HCT116 (cell line): Measurements from ENCODE around the gene RABGEF1.
"Not testable (repeated sequence)": the region's sequence is repeated elsewhere in the genome, so short reads cannot be mapped to it uniquely, and the experiment has no call there.

Experiments used
- CTCF ChIP-seq, 3 experiments: fragments of 200-600 bp in 1 of 3; sonication (generic) in 1 of 3; IDR thresholded peaks in 2 of 3; conservative IDR thresholded peaks in 1 of 3; 2 replicates each; pipeline ENCODE4 v1.5.1; 2012 to 2017; ENCODE audit warnings: low read depth in 2 of 3, low read length in 2 of 3, antibody characterized with exemption in 1 of 3, borderline replicate concordance in 1 of 3, control low read depth in 1 of 3, mild to moderate bottlenecking in 1 of 3, mixed read lengths in 1 of 3, mixed run types in 1 of 3, moderate library complexity in 1 of 3; ENCODE audit not compliant: insufficient read depth in 1 of 3
- EZH2 ChIP-seq: fragments of 200-600 bp; sonication (generic); IDR thresholded peaks from 2 replicates; pipeline ENCODE4 v1.6.1; 2017; ENCODE audit warnings: antibody characterized with exemption, mixed run types
- EZH2phosphoT487 ChIP-seq: fragments of 200-600 bp; IDR thresholded peaks from 2 replicates; pipeline ENCODE4 v1.6.1; 2018; ENCODE audit warnings: antibody characterized with exemption, borderline replicate concordance
- FOSL1 ChIP-seq: IDR thresholded peaks from 2 replicates; pipeline ENCODE4 v1.6.1; 2012; ENCODE audit warnings: low read depth
- POLR2A ChIP-seq: IDR thresholded peaks from 2 replicates; pipeline ENCODE4 v1.7.0; 2011; ENCODE audit warnings: borderline replicate concordance; ENCODE audit not compliant: insufficient read depth, insufficient read length; ENCODE audit errors: extremely low read depth
- RAD21 ChIP-seq: IDR thresholded peaks from 2 replicates; pipeline ENCODE4 v1.6.1; 2012; ENCODE audit warnings: low read depth, mild to moderate bottlenecking
- SIN3A ChIP-seq: IDR thresholded peaks from 2 replicates; pipeline ENCODE4 v1.6.1; 2012; ENCODE audit warnings: low read depth
- SRF ChIP-seq: IDR thresholded peaks from 2 replicates; pipeline ENCODE4 v1.6.1; 2012; ENCODE audit warnings: low read depth
- TCF7L2 ChIP-seq: IDR thresholded peaks from 2 replicates; pipeline ENCODE4 v1.7.0; 2011; ENCODE audit warnings: borderline replicate concordance, inconsistent platforms; ENCODE audit not compliant: insufficient read depth, insufficient read length; ENCODE audit errors: extremely low read depth
- YY1 ChIP-seq: IDR thresholded peaks from 2 replicates; pipeline ENCODE4 v1.6.1; 2011; ENCODE audit warnings: low read length, low read depth, moderate library complexity, mild to moderate bottlenecking; ENCODE audit not compliant: insufficient replicate concordance; ENCODE audit errors: extremely low read depth
- ZFX ChIP-seq: fragments of 450-650 bp; IDR thresholded peaks from 2 replicates; pipeline ENCODE4 v1.6.1; 2017
- ZNF274 ChIP-seq: fragments of 200-500 bp; sonication (Bioruptor generic); IDR thresholded peaks from 2 replicates; pipeline ENCODE4 v1.6.1; 2014; ENCODE audit warnings: mild to moderate bottlenecking, low read depth, low read length, inconsistent platforms
- TF ChIP-seq, protein P1 (sequence below): IDR thresholded peaks from 2 replicates; pipeline ENCODE4 v1.6.1; 2012; ENCODE audit warnings: low read depth

DNA sequence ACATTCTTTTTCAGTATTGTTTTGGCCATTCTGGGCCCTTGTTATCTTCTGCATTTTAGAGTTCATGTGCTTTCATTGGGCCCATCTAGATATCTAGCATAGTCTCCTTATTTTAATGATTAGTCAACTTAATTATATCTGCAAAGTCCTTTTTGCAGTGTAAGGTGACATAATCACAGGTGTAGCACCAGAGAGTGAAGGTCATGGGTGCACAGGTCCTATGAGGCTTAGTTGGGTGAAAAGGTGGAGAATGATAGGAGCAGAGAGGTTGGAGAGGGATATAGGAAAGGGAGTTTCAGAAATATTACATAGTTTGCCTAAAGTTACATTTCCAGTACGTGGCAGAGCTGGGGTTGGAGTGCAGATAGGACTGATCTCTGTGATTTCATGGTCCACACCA, 24.4 kb downstream of the RABGEF1 start:
- TF ChIP-seq SIN3A; EZH2phosphoT487; CTCF (IDR thresholded peaks at IDR 0.05 in 2 of 3, conservative IDR thresholded peaks at IDR 0.05 in 1 of 3; ENCODE audit: borderline replicate concordance in 1 of 3, insufficient read depth in 1 of 3, low read depth in 2 of 3, low read length in 2 of 3); EZH2; POLR2A; ZFX; TCF7L2; RAD21; FOSL1; ZNF274; YY1; SRF: not testable (repeated sequence)
- TF ChIP-seq, protein P1, sequence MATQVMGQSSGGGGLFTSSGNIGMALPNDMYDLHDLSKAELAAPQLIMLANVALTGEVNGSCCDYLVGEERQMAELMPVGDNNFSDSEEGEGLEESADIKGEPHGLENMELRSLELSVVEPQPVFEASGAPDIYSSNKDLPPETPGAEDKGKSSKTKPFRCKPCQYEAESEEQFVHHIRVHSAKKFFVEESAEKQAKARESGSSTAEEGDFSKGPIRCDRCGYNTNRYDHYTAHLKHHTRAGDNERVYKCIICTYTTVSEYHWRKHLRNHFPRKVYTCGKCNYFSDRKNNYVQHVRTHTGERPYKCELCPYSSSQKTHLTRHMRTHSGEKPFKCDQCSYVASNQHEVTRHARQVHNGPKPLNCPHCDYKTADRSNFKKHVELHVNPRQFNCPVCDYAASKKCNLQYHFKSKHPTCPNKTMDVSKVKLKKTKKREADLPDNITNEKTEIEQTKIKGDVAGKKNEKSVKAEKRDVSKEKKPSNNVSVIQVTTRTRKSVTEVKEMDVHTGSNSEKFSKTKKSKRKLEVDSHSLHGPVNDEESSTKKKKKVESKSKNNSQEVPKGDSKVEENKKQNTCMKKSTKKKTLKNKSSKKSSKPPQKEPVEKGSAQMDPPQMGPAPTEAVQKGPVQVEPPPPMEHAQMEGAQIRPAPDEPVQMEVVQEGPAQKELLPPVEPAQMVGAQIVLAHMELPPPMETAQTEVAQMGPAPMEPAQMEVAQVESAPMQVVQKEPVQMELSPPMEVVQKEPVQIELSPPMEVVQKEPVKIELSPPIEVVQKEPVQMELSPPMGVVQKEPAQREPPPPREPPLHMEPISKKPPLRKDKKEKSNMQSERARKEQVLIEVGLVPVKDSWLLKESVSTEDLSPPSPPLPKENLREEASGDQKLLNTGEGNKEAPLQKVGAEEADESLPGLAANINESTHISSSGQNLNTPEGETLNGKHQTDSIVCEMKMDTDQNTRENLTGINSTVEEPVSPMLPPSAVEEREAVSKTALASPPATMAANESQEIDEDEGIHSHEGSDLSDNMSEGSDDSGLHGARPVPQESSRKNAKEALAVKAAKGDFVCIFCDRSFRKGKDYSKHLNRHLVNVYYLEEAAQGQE, result not testable (repeated sequence)
